K562 (cell line): ENCODE data around the gene ANAPC5. TPM values are rescaled to one million over a fixed set of nuclear protein-coding genes. Genes with fewer than 3 reads are reported as not detected.

Experiments used
- BRCA1 ChIP-seq, 2 experiments: fragments of 450-650 bp in 1 of 2; sonication (generic) in 1 of 2; formaldehyde crosslinking in 1 of 2; IDR thresholded peaks; 2 replicates each; pipeline versions ENCODE4 v1.5.0 to v1.6.1; 2017 to 2020; ENCODE audit warnings: mild to moderate bottlenecking in 1 of 2, missing genetic modification reagents in 1 of 2
- KLF10 ChIP-seq: fragments of 250-450 bp; sonication (Bioruptor Pico); IDR thresholded peaks from 2 replicates; pipeline ENCODE4 v1.6.1; 2021; ENCODE audit warnings: matching md5 sums
- MAFG ChIP-seq: fragments of 450-650 bp; conservative IDR thresholded peaks from 2 replicates; pipeline ENCODE4 v1.6.1; 2016; ENCODE audit warnings: missing genetic modification characterization, missing compliant biosample characterization
- MED1 ChIP-seq: sonication (generic); formaldehyde crosslinking; IDR thresholded peaks from 2 replicates; pipeline ENCODE4 v1.8.1; 2023; ENCODE audit warnings: missing genetic modification reagents, borderline replicate concordance
- MYNN ChIP-seq, 2 experiments: sonication (generic); formaldehyde crosslinking in 1 of 2; IDR thresholded peaks; 2 replicates each; pipeline versions ENCODE4 v1.5.0 to v1.6.1; 2016 to 2020; ENCODE audit warnings: antibody characterized with exemption in 1 of 2, missing genetic modification reagents in 1 of 2
- NFIC ChIP-seq: fragments of 450-650 bp; IDR thresholded peaks from 2 replicates; pipeline ENCODE4 v1.6.1; 2017; ENCODE audit warnings: mild to moderate bottlenecking, inconsistent platforms
- PHB ChIP-seq: fragments of 250-450 bp; sonication (Bioruptor Pico); IDR thresholded peaks from 2 replicates; pipeline ENCODE4 v1.5.0; 2021
- POLR3G ChIP-seq: IDR thresholded peaks from 2 replicates; pipeline ENCODE4 v1.6.1; 2011; ENCODE audit not compliant: insufficient read length, insufficient replicate concordance; ENCODE audit errors: extremely low read depth
- PYGO2 ChIP-seq: fragments of 450-650 bp; IDR thresholded peaks from 2 replicates; pipeline ENCODE4 v1.6.1; 2016; ENCODE audit warnings: mild to moderate bottlenecking, missing genetic modification characterization, moderate library complexity, missing compliant biosample characterization
- RAD51 ChIP-seq: fragments of 450-650 bp; IDR thresholded peaks from 2 replicates; pipeline ENCODE4 v1.7.1; 2016; ENCODE audit warnings: low read depth, mild to moderate bottlenecking, borderline replicate concordance
- SAFB2 ChIP-seq: fragments of 200-400 bp; formaldehyde crosslinking; IDR thresholded peaks from 2 replicates; pipeline ENCODE4 v1.6.1; 2018; ENCODE audit warnings: borderline replicate concordance, low read length, low read depth, moderate library complexity; ENCODE audit not compliant: severe bottlenecking
- SMAD4 ChIP-seq: fragments of 250-450 bp; sonication (Bioruptor Pico); conservative IDR thresholded peaks from 2 replicates; pipeline ENCODE4 v1.8.0; 2021; ENCODE audit warnings: inconsistent platforms, mild to moderate bottlenecking, moderate library complexity
- SUPT5H ChIP-seq: fragments of 450-650 bp; IDR thresholded peaks from 2 replicates; pipeline ENCODE4 v1.6.1; 2016
- THRB ChIP-seq: fragments of 450-650 bp; formaldehyde crosslinking; conservative IDR thresholded peaks from 2 replicates; pipeline ENCODE4 v1.4.0; 2022; ENCODE audit warnings: mild to moderate bottlenecking, missing genetic modification characterization
- ZFX ChIP-seq: sonication (generic); formaldehyde crosslinking; IDR thresholded peaks from 2 replicates; pipeline ENCODE4 v1.8.0; 2022; ENCODE audit warnings: mild to moderate bottlenecking, missing genetic modification reagents, moderate library complexity
- ZMIZ1 ChIP-seq, 2 experiments: fragments of 150-350 bp in 1 of 2; IDR thresholded peaks; 2 replicates each; pipeline ENCODE4 v1.6.1; 2012 to 2016; ENCODE audit warnings: low read depth in 2 of 2, low read length in 2 of 2, mild to moderate bottlenecking in 1 of 2, moderate library complexity in 1 of 2
- ZNF280B ChIP-seq: fragments of 250-450 bp; sonication (Bioruptor Pico); IDR thresholded peaks from 2 replicates; pipeline ENCODE4 v1.5.1; 2021; ENCODE audit warnings: mild to moderate bottlenecking
- ZNF507 ChIP-seq: conservative IDR thresholded peaks from 2 replicates; pipeline ENCODE4 v1.6.1; 2017; ENCODE audit warnings: missing genetic modification characterization, missing compliant biosample characterization
- ZNF644 ChIP-seq: fragments of 200-800 bp; sonication (Bioruptor generic); IDR thresholded peaks from 2 replicates; pipeline ENCODE4 v1.6.1; 2016; ENCODE audit warnings: low read depth, missing genetic modification characterization, missing compliant biosample characterization
- ZNF668 ChIP-seq: fragments of 250-450 bp; sonication (Bioruptor Pico); IDR thresholded peaks from 2 replicates; pipeline ENCODE4 v1.8.0; 2022; ENCODE audit warnings: mild to moderate bottlenecking, inconsistent platforms
- polyA plus RNA-seq, 8 experiments: library from polyadenylated mRNA; depleted of rRNA in 4 of 8; stranded (reverse) in 5 of 8; unstranded in 3 of 8; fragments of >200 nt; fragmentation: Nextera tagmentation in 2 of 8; fragmentation: Illumina TruSeq in 1 of 8; extraction: Ambion mirVana in 2 of 8; extraction: Trizol in 1 of 8; gene quantifications; 2 replicates each; pipeline versions ENCODE4 v1.2.1 to v1.2.3, GENCODE V29; 2011 to 2014; ENCODE audit warnings: inconsistent platforms in 1 of 8, missing spikeins in 1 of 8
- total RNA-seq, 7 experiments: library from RNA; depleted of rRNA in 6 of 7; stranded (reverse); fragments of >200 nt in 6 of 7; fragmentation: Illumina TruSeq in 2 of 7; extraction: Trizol in 2 of 7; gene quantifications; 2 replicates each; pipeline versions ENCODE4 v1.2.1 to v1.2.3, GENCODE V29; 2011 to 2021; ENCODE audit warnings: low replicate concordance in 1 of 7

Gene ANAPC5
- total and polyA plus RNA-seq, 9 of the 15 experiments (the other 6 are each of a cell fraction or from before 2014, with no cell fraction given) = 136 to 315 (median 197) TPM

- TF ChIP-seq MED1 (no peak), ZFX (CRISPR knock-in tag) (peak; percentile 90), ZNF644 (tag) (peak; percentile 87; the same call in 1 of the 2 replicates), POLR3G (no peak), MYNN (IDR thresholded peaks at IDR 0.05) (no peak), MYNN (CRISPR knock-in tag; IDR thresholded peaks at IDR 0.05) (no peak), RAD51 (no peak), PHB (CRISPR knock-in tag) (no peak), ZNF668 (no peak), SUPT5H (peak; percentile 75), MAFG (tag) (no peak), BRCA1 (IDR thresholded peaks at IDR 0.05) (no peak), BRCA1 (CRISPR knock-in tag; IDR thresholded peaks at IDR 0.05) (no peak), KLF10 (CRISPR knock-in tag) (no peak), ZNF507 (tag) (no peak), ZNF280B (CRISPR knock-in tag) (no peak), PYGO2 (tag) (no peak), SAFB2 (no peak), NFIC (no peak), THRB (CRISPR knock-in tag) (no peak), ZMIZ1 (IDR thresholded peaks at IDR 0.05; ENCODE audit: low read depth in 2 of 2, low read length in 2 of 2) (no peak), SMAD4 (CRISPR knock-in tag) (peak; percentile 91)
Observed at GRCh38 chr12:121296618-121297434, 55.4 kb downstream of the ANAPC5 start, which contains the start of gene CAMKK2 (continued).
